H9 (cell line): ENCODE results near the gene XCR1. TPM values are rescaled to one million over a fixed set of nuclear protein-coding genes. Genes with fewer than 3 reads are reported as not detected.

Source experiments
- DNase-seq: peaks from one replicate; pipeline ENCODE4 v3.0.0-alpha.2; 2017
- H2AFZ ChIP-seq: one replicate; pipeline ENCODE4 v1.6.1; 2013; ENCODE audit warnings: mild to moderate bottlenecking, low read length, control low read depth, moderate library complexity
- H2AK5ac ChIP-seq: 2 replicates; pipeline ENCODE4 v1.6.1; 2013; ENCODE audit warnings: low read length, control low read depth, mixed read lengths; ENCODE audit not compliant: insufficient read length
- H2BK120ac ChIP-seq: one replicate; pipeline ENCODE4 v1.6.1; 2013; ENCODE audit warnings: low read depth, mild to moderate bottlenecking, low read length, control low read depth, inconsistent platforms; ENCODE audit not compliant: poor library complexity, severe bottlenecking
- H2BK12ac ChIP-seq: 2 replicates; pipeline ENCODE4 v1.6.1; 2013; ENCODE audit warnings: low read length, control low read depth, mixed read lengths, low read depth; ENCODE audit not compliant: insufficient read length
- H2BK15ac ChIP-seq: 2 replicates; pipeline ENCODE4 v1.6.1; 2013; ENCODE audit warnings: low read depth, low read length, control low read depth
- H2BK20ac ChIP-seq: one replicate; pipeline ENCODE4 v1.6.1; 2013; ENCODE audit warnings: low read depth, mild to moderate bottlenecking, low read length, control low read depth, inconsistent platforms; ENCODE audit not compliant: poor library complexity, severe bottlenecking
- H2BK5ac ChIP-seq: 2 replicates; pipeline ENCODE4 v1.6.1; 2013; ENCODE audit warnings: low read length, control low read depth, mixed read lengths; ENCODE audit not compliant: insufficient read length
- H3K14ac ChIP-seq: 2 replicates; pipeline ENCODE4 v1.6.1; 2013; ENCODE audit warnings: low read length, control low read depth; ENCODE audit not compliant: insufficient read depth
- H3K18ac ChIP-seq: 2 replicates; pipeline ENCODE4 v1.6.1; 2013; ENCODE audit warnings: low read depth, mild to moderate bottlenecking, mixed read lengths, low read length, control low read depth; ENCODE audit not compliant: insufficient read length
- H3K23ac ChIP-seq: 2 replicates; pipeline ENCODE4 v1.6.1; 2013; ENCODE audit warnings: low read length, control low read depth, mixed read lengths, low read depth; ENCODE audit not compliant: insufficient read length
- H3K23me2 ChIP-seq: 2 replicates; pipeline ENCODE4 v1.6.1; 2013; ENCODE audit warnings: low read depth, mild to moderate bottlenecking, mixed read lengths, low read length, control low read depth; ENCODE audit not compliant: insufficient read length, poor library complexity, severe bottlenecking
- H3K27ac ChIP-seq: 2 replicates; pipeline ENCODE4 v1.5.1; 2013; ENCODE audit warnings: low read length, control low read depth, mixed read lengths, low read depth; ENCODE audit not compliant: insufficient read length
- H3K27me3 ChIP-seq: 2 replicates; pipeline ENCODE4 v1.6.1; 2013; ENCODE audit warnings: low read length, control low read depth, inconsistent platforms; ENCODE audit not compliant: insufficient read depth
- H3K4ac ChIP-seq: 2 replicates; pipeline ENCODE4 v1.6.1; 2013; ENCODE audit warnings: low read depth, mild to moderate bottlenecking, control low read depth, inconsistent platforms, low read length, moderate library complexity
- H3K4me1 ChIP-seq: 2 replicates; pipeline ENCODE4 v1.6.1; 2013; ENCODE audit warnings: low read length, control low read depth, inconsistent platforms; ENCODE audit not compliant: insufficient read depth
- H3K4me2 ChIP-seq: 2 replicates; pipeline ENCODE4 v1.6.1; 2013; ENCODE audit warnings: low read length, control low read depth, mixed read lengths; ENCODE audit not compliant: insufficient read length, insufficient read depth
- H3K56ac ChIP-seq: 2 replicates; pipeline ENCODE4 v1.6.1; 2013; ENCODE audit warnings: low read depth, mild to moderate bottlenecking, mixed read lengths, low read length, control low read depth; ENCODE audit not compliant: insufficient read length
- H3K79me1 ChIP-seq: 2 replicates; pipeline ENCODE4 v1.6.1; 2013; ENCODE audit warnings: low read depth, mild to moderate bottlenecking, moderate library complexity, low read length, control low read depth, inconsistent platforms; ENCODE audit not compliant: insufficient read depth, poor library complexity, severe bottlenecking
- H3K79me2 ChIP-seq: 2 replicates; pipeline ENCODE4 v1.6.1; 2013; ENCODE audit warnings: low read length, control low read depth, inconsistent platforms; ENCODE audit not compliant: insufficient read depth
- H3K9ac ChIP-seq: 2 replicates; pipeline ENCODE4 v1.6.1; 2013; ENCODE audit warnings: low read length, control low read depth, mixed read lengths; ENCODE audit not compliant: insufficient read length; ENCODE audit errors: extremely low read depth
- H3K9me3 ChIP-seq: one replicate; pipeline ENCODE4 v1.6.1; 2013; ENCODE audit warnings: low read depth, low read length, inconsistent platforms; ENCODE audit not compliant: control insufficient read depth
- H3T11ph ChIP-seq: one replicate; pipeline ENCODE4 v1.6.1; 2013; ENCODE audit warnings: mild to moderate bottlenecking, low read length, control low read depth, inconsistent platforms
- H4K20me1 ChIP-seq: one replicate; pipeline ENCODE4 v1.6.1; 2013; ENCODE audit not compliant: control insufficient read depth, insufficient read length, insufficient read depth
- H4K5ac ChIP-seq: 2 replicates; pipeline ENCODE4 v1.6.1; 2013; ENCODE audit warnings: low read depth, mild to moderate bottlenecking, mixed read lengths, low read length, control low read depth; ENCODE audit not compliant: insufficient read length
- H4K8ac ChIP-seq: replicated peaks from 2 replicates; pipeline ENCODE4 v1.6.1; 2013; ENCODE audit warnings: low read length, control low read depth, mixed read lengths, low read depth; ENCODE audit not compliant: insufficient read length
- H4K91ac ChIP-seq: 2 replicates; pipeline ENCODE4 v1.6.1; 2013; ENCODE audit warnings: low read depth, mild to moderate bottlenecking, moderate library complexity, mixed read lengths, low read length, control low read depth; ENCODE audit not compliant: insufficient read length
- H3K27ac Mint-ChIP-seq, 3 experiments: 2 replicates in 2 of 3; 3 replicates in 1 of 3; pipeline ENCODE4 v1.8.0; 2020 to 2021; ENCODE audit warnings: mixed read lengths in 3 of 3, mild to moderate bottlenecking in 1 of 3, moderate library complexity in 1 of 3
- H3K27me3 Mint-ChIP-seq: 2 replicates; pipeline ENCODE4 v1.8.0; 2021; ENCODE audit warnings: low read depth, mild to moderate bottlenecking, moderate library complexity, mixed read lengths
- H3K36me3 Mint-ChIP-seq, 3 experiments: 2 replicates in 2 of 3; 3 replicates in 1 of 3; pipeline ENCODE4 v1.8.0; 2020 to 2021; ENCODE audit warnings: low read depth in 3 of 3, mixed read lengths in 3 of 3; ENCODE audit not compliant: insufficient read depth in 1 of 3
- H3K4me1 Mint-ChIP-seq, 2 experiments: 2 replicates each; pipeline ENCODE4 v1.8.0; 2020; ENCODE audit warnings: mixed read lengths in 2 of 2
- H3K4me3 Mint-ChIP-seq, 2 experiments: 2 replicates in 1 of 2; 3 replicates in 1 of 2; pipeline ENCODE4 v1.8.0; 2020 to 2021; ENCODE audit warnings: mild to moderate bottlenecking in 2 of 2, mixed read lengths in 2 of 2, moderate library complexity in 1 of 2
- H3K9me3 Mint-ChIP-seq, 2 experiments: 2 replicates in 1 of 2; 3 replicates in 1 of 2; pipeline ENCODE4 v1.8.0; 2020; ENCODE audit warnings: mild to moderate bottlenecking in 2 of 2, mixed read lengths in 2 of 2, moderate library complexity in 1 of 2
- CTCF ChIP-seq: fragments of 200-600 bp; sonication (generic); conservative IDR thresholded peaks from 3 replicates; pipeline ENCODE4 v1.8.0; 2021; ENCODE audit warnings: antibody characterized with exemption, mild to moderate bottlenecking
- WGBS: extraction: QIAGEN DNeasy Blood & Tissue Kit; methylation state at CpG from one replicate; pipeline ENCODE4 v1.1.7; 2013; ENCODE audit warnings: missing lambda C conversion rate, low lambda C conversion rate, mixed read lengths; ENCODE audit not compliant: insufficient read length; ENCODE audit errors: extremely low coverage; 5-methylcytosine and 5-hydroxymethylcytosine counted together
- total RNA-seq: library from RNA; stranded (reverse); gene quantifications from 2 replicates; pipeline ENCODE4 v1.2.1, GENCODE V29; 2021

The XCR1 gene
- total RNA-seq, 1 experiment from 2014 or later: not detected

- H3K18ac ChIP-seq: no peak overlapping the region
- no peak overlapping the region for H2BK120ac ChIP-seq
- Mint-ChIP-seq H3K27ac (0 out of 7 replicates have a peak overlapping the region, but pooled peaks of 1 of the 3 experiments have one; percentile 51), H3K4me3 (no peak overlapping the region), H3K9me3 (no peaks in the 10 kb centered on the region), H3K4me1 (peaks cover 0 to 4% of the 10 kb centered on the region in 2 experiments; a peak in 3 of 4 replicates), H3K36me3 (peaks cover 13 to 73% (median 57%) of the 10 kb centered on the region in 3 experiments), H3K27me3 (no peaks in the 10 kb centered on the region)
- no peaks in the 10 kb centered on the region for H3K9me3 ChIP-seq
- no peak overlapping the region for H3K27ac ChIP-seq
- H3K9ac ChIP-seq: no peak overlapping the region
- peaks cover 1% of the 10 kb centered on the region for H3K79me1 ChIP-seq
- no peak overlapping the region for H2BK20ac ChIP-seq
- no peak overlapping the region for H4K8ac ChIP-seq
- no peak for TF ChIP-seq CTCF
- H3K4me1 ChIP-seq: no peaks in the 10 kb centered on the region
- H2BK12ac ChIP-seq: no peak overlapping the region
- DNase-seq: no peak
- no CpG with 5 or more reads among the region's 2 CpGs for WGBS
- no peak overlapping the region for H3K14ac ChIP-seq
- H3K23me2 ChIP-seq: no peaks in the 10 kb centered on the region
- H3K4me2 ChIP-seq: no peak overlapping the region
- H3K56ac ChIP-seq: no peak overlapping the region
- H3K27me3 ChIP-seq: no peaks in the 10 kb centered on the region
- no peak overlapping the region for H2BK15ac ChIP-seq
- no peak overlapping the region for H3K23ac ChIP-seq
- no peak overlapping the region for H4K5ac ChIP-seq
- H4K20me1 ChIP-seq: peaks cover 3% of the 10 kb centered on the region
- H4K91ac ChIP-seq: no peak overlapping the region
- H2BK5ac ChIP-seq: no peak overlapping the region
- no peaks in the 10 kb centered on the region; the same call in none of the 2 replicates for H3K79me2 ChIP-seq
- H3T11ph ChIP-seq: no peak overlapping the region
- H3K4ac ChIP-seq: no peak overlapping the region
- no peak overlapping the region for H2AFZ ChIP-seq
- no peak overlapping the region for H2AK5ac ChIP-seq
These were observed 45.8 kb downstream of the XCR1 start for GRCh38 chr3:45981346-45982074.
